ENCODE measurements around the gene SALL1. TPM values are rescaled to one million over a fixed set of nuclear protein-coding genes. Genes with fewer than 3 reads are reported as not detected.

Gene SALL1
- not detected in 2 replicates for total RNA-seq

DNA sequence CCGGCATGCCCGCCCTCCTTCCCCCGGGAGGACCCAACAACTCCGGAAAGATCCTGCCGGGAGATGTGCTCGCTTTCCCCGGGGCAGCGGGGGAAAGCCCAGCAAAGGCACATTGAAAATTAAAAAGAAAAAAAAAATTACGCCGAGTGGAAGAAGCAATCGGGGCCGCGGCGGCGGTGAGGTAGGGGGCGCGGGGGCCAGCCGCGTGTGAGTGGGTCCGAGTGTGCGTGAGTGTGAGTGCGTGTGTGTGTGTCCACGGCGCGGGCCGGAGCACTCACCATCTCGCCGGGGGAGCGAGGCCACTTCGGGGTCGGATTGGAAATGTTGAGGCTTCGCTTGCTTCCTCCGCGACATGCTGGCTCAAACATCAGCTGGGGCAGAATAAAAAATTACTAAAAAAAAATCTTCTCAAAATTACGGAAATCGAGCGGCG, at the start of gene SALL1:
SALL1 (minus strand) TSS at position 383 of the 433 bp plus-strand sequence; CDS start at position 354, 29 bp downstream.

